SK-N-SH (cell line): ENCODE results near the gene CEACAM7. TPM values are rescaled to one million over a fixed set of nuclear protein-coding genes. Genes with fewer than 3 reads are reported as not detected.

Experiments
- CTCF ChIA-PET: fragments of 300-600, 350-600 bp; formaldehyde crosslinking; extraction: SDS; loops from one replicate; lab custom pipeline; 2021; lab: Yijun Ruan, JAX
- POLR2A ChIA-PET: fragments of 350-600 bp; sonication (Branson Sonifier 250); formaldehyde crosslinking; extraction: SDS; loops from one replicate; lab custom pipeline; 2020; ENCODE audit warnings: antibody characterized with exemption, inconsistent platforms; lab: Yijun Ruan, JAX
- DNase-seq: peaks from one replicate; pipeline ENCODE4 v3.0.0; 2012
- H2AFZ ChIP-seq: fragments of 200-600 bp; sonication (generic); 2 replicates; pipeline ENCODE4 v1.8.1; 2016; ENCODE audit warnings: antibody characterized with exemption, mild to moderate bottlenecking, low read depth
- H3F3A ChIP-seq: fragments of 200-600 bp; sonication (generic); replicated peaks from 2 replicates; pipeline ENCODE3; 2016; ENCODE audit warnings: antibody characterized with exemption, mild to moderate bottlenecking; ENCODE audit not compliant: insufficient read depth
- H3K27ac ChIP-seq, 2 experiments: fragments of 200-500 bp in 1 of 2; fragments of 200-600 bp in 1 of 2; sonication (Bioruptor generic) in 1 of 2; sonication (generic), shearing (Covaris generic) in 1 of 2; 2 replicates each; pipeline versions ENCODE4 v1.5.1 to v1.6.1; 2014 to 2016; ENCODE audit warnings: low read depth in 2 of 2, inconsistent platforms in 1 of 2, low read length in 1 of 2, mild to moderate bottlenecking in 1 of 2, mixed read lengths in 1 of 2
- H3K27me3 ChIP-seq: fragments of 200-600 bp; sonication (generic), shearing (Covaris generic); 2 replicates; pipeline ENCODE4 v1.6.1; 2016; ENCODE audit warnings: mixed run types; ENCODE audit not compliant: insufficient read depth
- H3K36me3 ChIP-seq, 2 experiments: fragments of 200-500 bp in 1 of 2; fragments of 200-600 bp in 1 of 2; sonication (Bioruptor generic) in 1 of 2; sonication (generic) in 1 of 2; replicated peaks in 1 of 2; 2 replicates each; pipeline versions ENCODE3 to v1.5.1; 2014 to 2016; ENCODE audit warnings: low read length in 1 of 2, mild to moderate bottlenecking in 1 of 2; ENCODE audit not compliant: insufficient read depth in 2 of 2, control insufficient read depth in 1 of 2
- H3K4me1 ChIP-seq, 2 experiments: fragments of 200-500 bp in 1 of 2; fragments of 200-600 bp in 1 of 2; sonication (Bioruptor generic) in 1 of 2; sonication (generic), shearing (Covaris generic) in 1 of 2; 2 replicates each; pipeline versions ENCODE4 v1.5.1 to v1.6.1; 2014 to 2016; ENCODE audit warnings: low read depth in 1 of 2, low read length in 1 of 2, mixed run types in 1 of 2; ENCODE audit not compliant: insufficient read depth in 2 of 2, control insufficient read depth in 1 of 2
- H3K4me2 ChIP-seq: fragments of 200-600 bp; sonication (generic), shearing (Covaris generic); 2 replicates; pipeline ENCODE4 v1.6.1; 2017; ENCODE audit warnings: mixed run types
- H3K4me3 ChIP-seq, 2 experiments: fragments of 200-500 bp in 1 of 2; fragments of 200-600 bp in 1 of 2; sonication (Bioruptor generic) in 1 of 2; sonication (generic), shearing (Covaris generic) in 1 of 2; 2 replicates each; pipeline versions ENCODE4 v1.5.1 to v1.8.1; 2014 to 2016; ENCODE audit warnings: low read depth in 2 of 2, inconsistent platforms in 1 of 2, low read length in 1 of 2, mild to moderate bottlenecking in 1 of 2, mixed read lengths in 1 of 2, moderate library complexity in 1 of 2
- H3K79me2 ChIP-seq: fragments of 200-600 bp; sonication (generic); 2 replicates; pipeline ENCODE4 v1.8.1; 2017; ENCODE audit warnings: mild to moderate bottlenecking; ENCODE audit not compliant: insufficient read depth
- H3K9ac ChIP-seq: fragments of 200-600 bp; sonication (generic); 2 replicates; pipeline ENCODE4 v1.6.1; 2017; ENCODE audit warnings: mixed run types
- H3K9me2 ChIP-seq: fragments of 200-600 bp; sonication (generic); 2 replicates; pipeline ENCODE4 v1.6.1; 2017; ENCODE audit warnings: mixed run types
- H3K9me3 ChIP-seq: fragments of 200-600 bp; sonication (generic); 2 replicates; pipeline ENCODE4 v1.6.1; 2017; ENCODE audit warnings: mixed run types, mild to moderate bottlenecking, moderate library complexity
- H4K20me1 ChIP-seq: fragments of 200-600 bp; sonication (generic); 2 replicates; pipeline ENCODE4 v1.6.1; 2017; ENCODE audit warnings: mild to moderate bottlenecking, mixed run types; ENCODE audit not compliant: insufficient read depth
- CHD2 ChIP-seq: fragments of 150-350 bp; IDR thresholded peaks from 2 replicates; pipeline ENCODE4 v1.6.1; 2018; ENCODE audit warnings: low read length; ENCODE audit not compliant: partially characterized antibody
- CTCF ChIP-seq: fragments of 200-600 bp; sonication (generic); IDR thresholded peaks from 2 replicates; pipeline ENCODE4 v1.6.1; 2017; ENCODE audit warnings: antibody characterized with exemption, mild to moderate bottlenecking, moderate library complexity
- ELF1 ChIP-seq: IDR thresholded peaks from 2 replicates; pipeline ENCODE4 v1.4.0; 2012
- EP300 ChIP-seq, 2 experiments: IDR thresholded peaks; 2 replicates each; pipeline versions ENCODE4 v1.4.0 to v1.6.1; 2012; ENCODE audit warnings: borderline replicate concordance in 1 of 2, low read depth in 1 of 2, low read length in 1 of 2
- FOSL2 ChIP-seq: IDR thresholded peaks from 2 replicates; pipeline ENCODE4 v1.4.0; 2012; ENCODE audit warnings: low read depth, mild to moderate bottlenecking, moderate library complexity, borderline replicate concordance
- IRF3 ChIP-seq: fragments of 150-350 bp; IDR thresholded peaks from 2 replicates; pipeline ENCODE4 v1.6.1; 2016; ENCODE audit warnings: mild to moderate bottlenecking, low read depth, low read length
- NFIC ChIP-seq: IDR thresholded peaks from 2 replicates; pipeline ENCODE4 v1.4.0; 2012; ENCODE audit warnings: borderline replicate concordance
- NRF1 ChIP-seq: IDR thresholded peaks from 2 replicates; pipeline ENCODE4 v1.6.1; 2012; ENCODE audit warnings: low read depth, mild to moderate bottlenecking, low read length
- PBX3 ChIP-seq: IDR thresholded peaks from 2 replicates; pipeline ENCODE4; 2012
- POLR2AphosphoS5 ChIP-seq: IDR thresholded peaks from 2 replicates; pipeline ENCODE4 v1.6.1; 2012; ENCODE audit warnings: low read depth, low read length
- RFX5 ChIP-seq: IDR thresholded peaks from 2 replicates; pipeline ENCODE4 v1.6.1; 2012; ENCODE audit warnings: mild to moderate bottlenecking, improper control_type of control experiment, low read length
- RXRA ChIP-seq: IDR thresholded peaks from 2 replicates; pipeline ENCODE4 v1.4.0; 2012; ENCODE audit warnings: low read depth, mild to moderate bottlenecking, borderline replicate concordance
- TEAD4 ChIP-seq: IDR thresholded peaks from 2 replicates; pipeline ENCODE4 v1.4.0; 2012; ENCODE audit warnings: mild to moderate bottlenecking, borderline replicate concordance; ENCODE audit not compliant: insufficient read depth
- USF1 ChIP-seq: IDR thresholded peaks from 2 replicates; pipeline ENCODE4 v1.4.0; 2012; ENCODE audit warnings: low read depth, borderline replicate concordance
- USF2 ChIP-seq: fragments of 150-350 bp; IDR thresholded peaks from 2 replicates; pipeline ENCODE4 v1.6.1; 2017; ENCODE audit warnings: antibody characterized with exemption, low read length, low read depth, borderline replicate concordance
- WGBS: methylation state at CpG from one replicate; pipeline ENCODE4 v1.1.6; 2017; ENCODE audit warnings: low lambda C conversion rate; 5-methylcytosine and 5-hydroxymethylcytosine counted together
- polyA plus RNA-seq, 3 experiments: library from polyadenylated mRNA; depleted of rRNA; stranded (reverse); fragments of >200 nt; gene quantifications; 2 replicates each; pipeline ENCODE4 v1.2.3, GENCODE V29; 2012

The CEACAM7 gene
- polyA plus RNA-seq, 1 of the 3 experiments (the other 2 are of a cell fraction), result not detected

- TF ChIP-seq PBX3, result no peak
- no peak for TF ChIP-seq POLR2AphosphoS5
- TF ChIP-seq FOSL2, result no peak
- TF ChIP-seq CHD2, result no peak
- TF ChIP-seq NRF1, result no peak
- no peak for TF ChIP-seq NFIC
- no peak for TF ChIP-seq RXRA
- no peak for TF ChIP-seq TEAD4
- TF ChIP-seq RFX5, result no peak
- no peak for TF ChIP-seq ELF1
- TF ChIP-seq CTCF, result no peak
- TF ChIP-seq IRF3, result no peak
- TF ChIP-seq USF2, result no peak
- TF ChIP-seq EP300 (IDR thresholded peaks at IDR 0.05; ENCODE audit: borderline replicate concordance in 1 of 2, low read depth in 1 of 2, low read length in 1 of 2), result no peak
- TF ChIP-seq USF1, result no peak
- no peak overlapping the region for H2AFZ ChIP-seq
- H3K4me3 ChIP-seq, result no peak overlapping the region
- no peaks in the 10 kb centered on the region for H3K9me2 ChIP-seq
- H3K9ac ChIP-seq, result no peak overlapping the region
- POLR2A ChIA-PET, result no interaction called here
- no peaks in the 10 kb centered on the region for H3K9me3 ChIP-seq
- no peak overlapping the region for H3K27ac ChIP-seq
- H4K20me1 ChIP-seq, result no peaks in the 10 kb centered on the region
- 0% methylated on average over 3 of the region's 3 CpGs for WGBS
- no peaks in the 10 kb centered on the region for H3F3A ChIP-seq
- CTCF ChIA-PET, result no interaction called here
- H3K36me3 ChIP-seq, result no peaks in the 10 kb centered on the region
- no peak for DNase-seq
- H3K4me1 ChIP-seq, result no peaks in the 10 kb centered on the region
- no peaks in the 10 kb centered on the region for H3K79me2 ChIP-seq
- peaks cover 9% of the 10 kb centered on the region; the same call in 1 of the 2 replicates for H3K27me3 ChIP-seq
- H3K4me2 ChIP-seq, result no peak overlapping the region
Observed at GRCh38 chr19:41626278-41626677, 61.8 kb downstream of the CEACAM7 start.
